ENCODE results near the gene KLHL26.

KLHL26 gene

DNA sequence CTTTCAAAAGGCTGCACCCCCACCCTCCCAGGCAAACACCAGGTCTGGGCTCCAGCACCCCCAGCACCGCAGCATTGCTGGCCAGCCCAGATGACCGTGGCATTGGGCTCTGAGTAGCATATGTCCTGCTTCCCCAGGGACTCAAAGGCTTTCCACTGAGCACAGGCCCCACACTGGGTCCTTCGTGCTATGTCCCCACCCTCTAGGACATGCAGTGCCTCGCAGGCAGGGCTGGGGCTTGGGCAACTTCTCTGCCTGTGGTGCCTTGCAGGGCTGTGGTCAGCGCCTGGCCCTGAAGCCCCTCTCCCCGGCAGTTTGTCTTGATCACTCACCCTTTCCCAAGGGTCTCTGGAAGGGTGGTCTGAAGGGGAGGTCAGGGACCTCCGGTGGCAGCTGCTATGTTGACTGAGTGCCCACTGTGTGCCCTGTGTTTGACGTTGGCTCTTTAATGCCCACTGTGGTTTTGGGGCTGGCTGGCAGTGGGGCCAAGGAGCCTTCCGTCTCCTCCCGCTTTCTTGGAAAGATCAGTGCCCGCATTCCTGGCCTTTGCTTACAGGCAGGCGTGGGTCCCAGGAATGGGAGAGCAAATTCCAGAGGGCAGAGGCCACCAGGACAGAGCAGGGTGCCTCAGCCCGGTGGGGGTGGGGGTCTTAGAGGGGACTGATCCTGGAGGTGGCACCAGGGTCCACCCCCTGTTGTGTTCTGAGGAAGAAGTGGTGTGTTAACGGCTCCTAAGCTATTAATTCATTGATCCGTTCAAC is 26.3 kb downstream of the KLHL26 start:
- TF ChIP-seq, protein P1, sequence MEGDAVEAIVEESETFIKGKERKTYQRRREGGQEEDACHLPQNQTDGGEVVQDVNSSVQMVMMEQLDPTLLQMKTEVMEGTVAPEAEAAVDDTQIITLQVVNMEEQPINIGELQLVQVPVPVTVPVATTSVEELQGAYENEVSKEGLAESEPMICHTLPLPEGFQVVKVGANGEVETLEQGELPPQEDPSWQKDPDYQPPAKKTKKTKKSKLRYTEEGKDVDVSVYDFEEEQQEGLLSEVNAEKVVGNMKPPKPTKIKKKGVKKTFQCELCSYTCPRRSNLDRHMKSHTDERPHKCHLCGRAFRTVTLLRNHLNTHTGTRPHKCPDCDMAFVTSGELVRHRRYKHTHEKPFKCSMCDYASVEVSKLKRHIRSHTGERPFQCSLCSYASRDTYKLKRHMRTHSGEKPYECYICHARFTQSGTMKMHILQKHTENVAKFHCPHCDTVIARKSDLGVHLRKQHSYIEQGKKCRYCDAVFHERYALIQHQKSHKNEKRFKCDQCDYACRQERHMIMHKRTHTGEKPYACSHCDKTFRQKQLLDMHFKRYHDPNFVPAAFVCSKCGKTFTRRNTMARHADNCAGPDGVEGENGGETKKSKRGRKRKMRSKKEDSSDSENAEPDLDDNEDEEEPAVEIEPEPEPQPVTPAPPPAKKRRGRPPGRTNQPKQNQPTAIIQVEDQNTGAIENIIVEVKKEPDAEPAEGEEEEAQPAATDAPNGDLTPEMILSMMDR (IDR thresholded peaks at IDR 0.05; ENCODE audit: borderline replicate concordance, insufficient read depth, low read depth, low read length), result no peak
- no peak overlapping the region for H3K4me3 ChIP-seq (ENCODE audit: low read depth, low read length)

DNA sequence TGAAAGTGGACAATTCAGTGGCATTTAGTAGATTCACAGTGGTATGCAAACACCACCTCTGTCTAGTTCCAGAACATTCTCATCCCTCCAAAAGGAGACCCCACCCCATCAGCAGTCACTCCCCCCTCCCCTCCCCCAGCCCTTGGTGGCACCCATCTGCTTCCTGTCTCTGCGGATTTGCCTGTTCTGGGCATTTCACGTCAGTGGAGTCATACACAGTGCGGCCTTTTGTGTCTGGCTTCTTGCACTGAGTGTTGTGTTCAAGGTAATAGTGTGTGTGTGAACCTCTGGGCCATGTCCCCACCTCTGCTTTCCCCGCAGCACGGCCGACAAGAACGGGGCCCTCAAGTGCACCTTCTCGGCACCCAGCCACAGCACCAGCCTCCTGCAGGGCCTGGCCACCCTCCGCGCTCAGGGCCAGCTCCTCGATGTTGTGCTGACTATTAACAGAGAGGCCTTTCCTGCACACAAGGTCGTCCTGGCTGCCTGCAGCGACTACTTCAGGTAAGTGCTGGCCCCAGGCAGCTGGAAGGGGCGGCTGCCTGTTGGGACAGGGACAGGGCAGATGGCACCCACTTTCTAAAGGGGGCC is 27.2 kb downstream of the KLHL26 start:
- no peak overlapping the region for H3K4me3 ChIP-seq (ENCODE audit: low read depth, low read length)
- TF ChIP-seq, protein P1 (IDR thresholded peaks at IDR 0.05; ENCODE audit: borderline replicate concordance, insufficient read depth, low read depth, low read length), result no peak

DNA sequence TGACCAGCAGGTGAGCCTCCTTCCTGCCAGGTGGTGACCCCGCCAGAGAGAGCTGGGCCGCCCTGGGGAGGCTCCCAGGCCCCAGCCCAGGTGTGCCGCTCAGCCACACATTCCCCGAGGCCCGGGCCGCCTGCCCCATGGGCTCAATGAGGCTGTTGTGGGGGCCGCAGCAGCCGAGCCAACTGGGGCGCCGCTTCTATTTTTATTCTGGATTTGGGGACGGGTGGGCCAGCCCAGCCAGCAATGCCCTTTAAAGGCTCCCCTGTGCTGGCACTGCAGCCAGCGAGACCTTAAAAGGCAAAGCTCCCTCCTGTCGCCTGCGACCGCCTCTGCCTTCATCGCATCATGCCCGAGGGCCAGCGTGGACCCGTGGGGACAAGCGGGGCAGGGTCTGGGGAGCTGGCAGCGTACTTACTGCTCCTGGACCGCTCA is 29.0 kb downstream of the KLHL26 start:
- H3K4me3 ChIP-seq (ENCODE audit: low read depth, low read length), result no peak overlapping the region
- TF ChIP-seq, protein P1 (IDR thresholded peaks at IDR 0.05; ENCODE audit: borderline replicate concordance, insufficient read depth, low read depth, low read length), result no peak

DNA sequence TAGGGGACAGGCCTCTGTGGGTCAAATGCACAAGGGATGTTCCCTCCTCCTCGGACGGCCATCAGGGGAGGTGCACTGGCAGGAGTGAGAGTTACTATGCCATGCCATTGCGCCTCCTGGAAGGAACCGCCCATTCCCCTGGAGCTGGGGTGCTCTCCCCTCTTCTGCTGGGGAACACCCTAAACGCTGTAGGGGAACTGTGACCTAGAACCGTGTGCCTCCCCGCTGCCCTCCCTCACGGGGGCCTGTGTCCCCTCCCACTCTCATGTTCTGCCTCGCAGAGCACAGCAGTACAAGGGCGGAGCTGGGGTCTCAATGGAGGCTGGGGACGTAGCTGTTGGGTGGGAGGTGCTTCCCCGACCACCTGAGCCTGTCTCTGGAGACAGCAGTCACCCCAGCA is 29.5 kb downstream of the KLHL26 start:
- TF ChIP-seq, protein P1 (IDR thresholded peaks at IDR 0.05; ENCODE audit: borderline replicate concordance, insufficient read depth, low read depth, low read length), result no peak

DNA sequence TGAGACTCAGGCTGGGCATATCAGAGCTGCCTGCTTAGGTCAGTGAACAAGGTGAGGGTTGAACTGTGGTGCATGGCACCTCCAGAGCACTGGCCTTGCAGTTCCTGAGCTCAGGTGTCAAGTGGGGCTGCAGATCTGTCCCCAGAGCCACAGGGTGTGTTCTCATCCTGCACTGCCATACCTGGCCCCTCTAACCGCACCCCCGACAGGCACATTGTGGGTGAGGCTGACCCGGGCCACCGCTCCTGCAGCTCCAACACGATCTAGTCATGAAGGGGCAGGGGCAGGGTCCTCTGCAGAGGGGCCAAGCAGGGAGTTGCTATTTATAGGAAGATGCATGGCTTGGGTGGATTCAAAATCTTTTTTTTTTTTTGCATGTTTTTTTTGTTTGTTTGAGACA is 30.0 kb downstream of the KLHL26 start:
- TF ChIP-seq, protein P1 (IDR thresholded peaks at IDR 0.05; ENCODE audit: borderline replicate concordance, insufficient read depth, low read depth, low read length), result no peak
- H3K4me3 ChIP-seq (ENCODE audit: low read depth, low read length), result no peak overlapping the region

More for the DNA sequence above, 29.5 kb downstream of the KLHL26 start:
- H3K4me3 ChIP-seq (ENCODE audit: low read depth, low read length), result no peak overlapping the region

DNA sequence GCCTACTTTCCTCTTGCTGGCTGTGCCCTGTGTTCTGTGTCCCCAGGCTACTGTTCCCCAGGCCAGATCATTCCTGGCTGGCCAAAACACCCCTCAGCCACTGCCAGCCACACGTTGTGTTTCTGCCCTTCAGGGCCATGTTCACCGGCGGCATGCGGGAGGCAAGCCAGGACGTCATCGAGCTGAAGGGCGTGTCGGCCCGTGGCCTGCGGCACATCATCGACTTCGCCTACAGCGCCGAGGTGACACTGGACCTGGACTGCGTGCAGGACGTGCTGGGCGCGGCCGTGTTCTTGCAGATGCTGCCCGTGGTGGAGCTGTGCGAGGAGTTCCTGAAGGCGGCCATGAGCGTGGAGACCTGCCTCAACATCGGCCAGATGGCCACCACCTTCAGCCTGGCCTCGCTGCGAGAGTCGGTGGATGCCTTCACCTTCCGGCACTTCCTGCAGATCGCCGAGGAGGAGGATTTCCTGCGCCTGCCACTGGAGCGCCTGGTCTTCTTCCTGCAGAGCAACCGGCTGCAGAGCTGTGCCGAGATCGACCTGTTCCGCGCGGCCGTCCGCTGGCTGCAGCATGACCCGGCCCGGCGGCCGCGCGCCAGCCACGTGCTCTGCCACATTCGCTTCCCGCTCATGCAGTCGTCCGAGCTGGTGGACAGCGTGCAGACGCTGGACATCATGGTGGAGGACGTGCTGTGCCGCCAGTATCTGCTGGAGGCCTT is 30.9 kb downstream of the KLHL26 start:
- H3K4me3 ChIP-seq (ENCODE audit: low read depth, low read length), result no peak overlapping the region
- TF ChIP-seq, protein P1 (IDR thresholded peaks at IDR 0.05; ENCODE audit: borderline replicate concordance, insufficient read depth, low read depth, low read length), result no peak

Data from GM12875 (cell line).